Measurements from ENCODE around the gene POU2AF1. TPM values are rescaled to one million over a fixed set of nuclear protein-coding genes. Genes with fewer than 3 reads are reported as not detected.
"Not testable (repeated sequence)": the region's sequence is repeated elsewhere in the genome, so short reads cannot be mapped to it uniquely, and the experiment has no call there.

The POU2AF1 gene
- total RNA-seq, 1 experiment from 2014 or later, result not detected

GRCh38 chr11:111320728-111321568 is 58.1 kb downstream of the POU2AF1 start:
- H3F3A ChIP-seq (ENCODE audit: low read length, unreplicated experiment), result no peaks in the 10 kb centered on the region
- no peaks in the 10 kb centered on the region for H3K9me2 ChIP-seq (replicated peaks; ENCODE audit: low read length)
- H3K36me3 ChIP-seq (ENCODE audit: low read depth, low read length), result no peaks in the 10 kb centered on the region
- no peak overlapping the region for H3K4me3 ChIP-seq (ENCODE audit: low read length)
- H3K27me3 ChIP-seq (ENCODE audit: low read length), result peaks cover 81% of the 10 kb centered on the region
- no peak for DNase-seq
- ChIA-PET CTCF (no interaction called here), POLR2A (ENCODE audit: unreplicated experiment) (no interaction called here)
- H2AFZ ChIP-seq (ENCODE audit: low read length), result no peak overlapping the region
- H3K79me2 ChIP-seq (ENCODE audit: low read length), result no peaks in the 10 kb centered on the region
- no peak for TF ChIP-seq CTCF (conservative IDR thresholded peaks at IDR 0.05; ENCODE audit: low read depth, low read length)
- TF ChIP-seq EZH2phosphoT487 (IDR thresholded peaks at IDR 0.05; ENCODE audit: borderline replicate concordance, low read length), result no peak
- no peak for TF ChIP-seq EZH2 (IDR thresholded peaks at IDR 0.05; ENCODE audit: low read length, unreplicated experiment)
- no peaks in the 10 kb centered on the region for H3K9me3 ChIP-seq (ENCODE audit: low read length)
- H3K4me1 ChIP-seq (ENCODE audit: insufficient read depth, low read length), result no peaks in the 10 kb centered on the region
- no peak for ATAC-seq
- no peaks in the 10 kb centered on the region for H4K20me1 ChIP-seq (ENCODE audit: low read length)
- no peak overlapping the region for H3K27ac ChIP-seq (ENCODE audit: low read length)
- H3K9ac ChIP-seq (ENCODE audit: low read length), result no peak overlapping the region
- H3K4me2 ChIP-seq (ENCODE audit: low read length), result no peak overlapping the region
- BruUV-seq (replicated peaks), result no TSS peak
- intact Hi-C loops (cut with micrococcal nuclease), result no loop called here

GRCh38 chr11:111320199-111320598 is 58.9 kb downstream of the POU2AF1 start:
- H3K9ac ChIP-seq (ENCODE audit: low read length); H3K27ac ChIP-seq (ENCODE audit: low read length); H3K4me2 ChIP-seq (ENCODE audit: low read length); H3K79me2 ChIP-seq (ENCODE audit: low read length); intact Hi-C loops (cut with micrococcal nuclease); H3K4me1 ChIP-seq (ENCODE audit: insufficient read depth, low read length); ATAC-seq; H2AFZ ChIP-seq (ENCODE audit: low read length); DNase-seq; H4K20me1 ChIP-seq (ENCODE audit: low read length); H3K9me3 ChIP-seq (ENCODE audit: low read length); H3K4me3 ChIP-seq (ENCODE audit: low read length); H3K9me2 ChIP-seq (replicated peaks; ENCODE audit: low read length); H3F3A ChIP-seq (ENCODE audit: low read length, unreplicated experiment); BruUV-seq (replicated peaks); CTCF ChIA-PET; H3K36me3 ChIP-seq (ENCODE audit: low read depth, low read length); POLR2A ChIA-PET (ENCODE audit: unreplicated experiment): not testable (repeated sequence)
- H3K27me3 ChIP-seq (ENCODE audit: low read length), result peaks cover 74% of the 10 kb centered on the region

- H3K79me2 ChIP-seq (ENCODE audit: low read length), result no peaks in the 10 kb centered on the region
- no TSS peak for BruUV-seq (replicated peaks)
- peaks cover 65% of the 10 kb centered on the region for H3K27me3 ChIP-seq (ENCODE audit: low read length)
- no peak overlapping the region for H2AFZ ChIP-seq (ENCODE audit: low read length)
- H3K4me3 ChIP-seq (ENCODE audit: low read length), result no peak overlapping the region
- H3K9me3 ChIP-seq (ENCODE audit: low read length), result no peaks in the 10 kb centered on the region
- POLR2A ChIA-PET (ENCODE audit: unreplicated experiment), result no interaction called here
- no peaks in the 10 kb centered on the region for H3K9me2 ChIP-seq (replicated peaks; ENCODE audit: low read length)
- no peaks in the 10 kb centered on the region for H3K4me1 ChIP-seq (ENCODE audit: insufficient read depth, low read length)
- CTCF ChIA-PET, result no interaction called here
- intact Hi-C loops (cut with micrococcal nuclease), result no loop called here
- no peak overlapping the region for H3K9ac ChIP-seq (ENCODE audit: low read length)
- no peak overlapping the region for H3K4me2 ChIP-seq (ENCODE audit: low read length)
- ATAC-seq, result no peak
- H3K36me3 ChIP-seq (ENCODE audit: low read depth, low read length), result no peaks in the 10 kb centered on the region
- DNase-seq, result no peak
- TF ChIP-seq EZH2phosphoT487 (IDR thresholded peaks at IDR 0.05; ENCODE audit: borderline replicate concordance, low read length), result no peak
- TF ChIP-seq EZH2 (IDR thresholded peaks at IDR 0.05; ENCODE audit: low read length, unreplicated experiment), result no peak
- TF ChIP-seq CTCF (conservative IDR thresholded peaks at IDR 0.05; ENCODE audit: low read depth, low read length), result no peak
- no peak overlapping the region for H3K27ac ChIP-seq (ENCODE audit: low read length)
- no peaks in the 10 kb centered on the region for H4K20me1 ChIP-seq (ENCODE audit: low read length)
- no peaks in the 10 kb centered on the region for H3F3A ChIP-seq (ENCODE audit: low read length, unreplicated experiment)
Observed at GRCh38 chr11:111319296-111319695, 59.8 kb downstream of the POU2AF1 start.

Measured in PC-3 (cell line).